Measurements from ENCODE around the gene CKS1B.

GRCh38 chr1:154931940-154932487, 42.5 kb upstream of the CKS1B start:
- TF ChIP-seq POLR2AphosphoS5 (IDR thresholded peaks at IDR 0.05) (no peak), CTCF (IDR thresholded peaks at IDR 0.05; ENCODE audit: poor library complexity, severe bottlenecking) (no peak), TAF1 (IDR thresholded peaks at IDR 0.05; ENCODE audit: low read depth) (no peak), EZH2 (IDR thresholded peaks at IDR 0.05; ENCODE audit: borderline replicate concordance, insufficient read depth, low read length, poor library complexity, severe bottlenecking) (no peak), REST (IDR thresholded peaks at IDR 0.05; ENCODE audit: borderline replicate concordance) (no peak), RAD21 (conservative IDR thresholded peaks at IDR 0.05) (no peak), EP300 (conservative IDR thresholded peaks at IDR 0.05; ENCODE audit: poor library complexity, severe bottlenecking) (no peak), MXI1 (conservative IDR thresholded peaks at IDR 0.05; ENCODE audit: poor library complexity, severe bottlenecking) (no peak), SMC3 (conservative IDR thresholded peaks at IDR 0.05; ENCODE audit: poor library complexity) (no peak)
